K562 (cell line): Measurements from ENCODE around the gene TM7SF2. TPM values are rescaled to one million over a fixed set of nuclear protein-coding genes. Genes with fewer than 3 reads are reported as not detected.

Experiments used
- ARID1B ChIP-seq: fragments of 450-650 bp; IDR thresholded peaks from 2 replicates; pipeline ENCODE4 v1.6.1; 2016; ENCODE audit warnings: antibody characterized with exemption, mild to moderate bottlenecking, inconsistent platforms
- BHLHE40 ChIP-seq: IDR thresholded peaks from 2 replicates; pipeline ENCODE4 v1.6.1; 2011; ENCODE audit warnings: low read length, improper control_type of control experiment
- BRCA1 ChIP-seq, 2 experiments: fragments of 450-650 bp in 1 of 2; sonication (generic) in 1 of 2; formaldehyde crosslinking in 1 of 2; IDR thresholded peaks; 2 replicates each; pipeline versions ENCODE4 v1.5.0 to v1.6.1; 2017 to 2020; ENCODE audit warnings: mild to moderate bottlenecking in 1 of 2, missing genetic modification reagents in 1 of 2
- CBFA2T3 ChIP-seq: fragments of 450-650 bp; IDR thresholded peaks from 2 replicates; pipeline ENCODE4 v1.6.1; 2017
- CBX2 ChIP-seq: fragments of 200-600 bp; sonication (generic); IDR thresholded peaks from one replicate; pipeline ENCODE4 v1.6.1; 2012; ENCODE audit warnings: mild to moderate bottlenecking, low read length, inconsistent platforms; ENCODE audit not compliant: insufficient read depth, poor library complexity, severe bottlenecking
- DDX20 ChIP-seq: fragments of 450-650 bp; IDR thresholded peaks from 2 replicates; pipeline ENCODE4 v1.6.1; 2016; ENCODE audit warnings: missing genetic modification characterization, low read depth, mild to moderate bottlenecking, missing compliant biosample characterization, moderate library complexity
- HCFC1 ChIP-seq: IDR thresholded peaks from 2 replicates; pipeline ENCODE4 v1.6.1; 2012; ENCODE audit warnings: low read depth, low read length, improper control_type of control experiment
- HOXB6 ChIP-seq: fragments of 250-450 bp; sonication (Bioruptor Pico); IDR thresholded peaks from 2 replicates; pipeline ENCODE4 v1.5.1; 2022; ENCODE audit warnings: mild to moderate bottlenecking, borderline replicate concordance
- MCM3 ChIP-seq: fragments of 450-650 bp; IDR thresholded peaks from 2 replicates; pipeline ENCODE4 v1.6.1; 2016
- MTA3 ChIP-seq: fragments of 450-650 bp; formaldehyde crosslinking; IDR thresholded peaks from 2 replicates; pipeline ENCODE4 v1.6.1; 2017; ENCODE audit warnings: mild to moderate bottlenecking, borderline replicate concordance
- NEUROD1 ChIP-seq: fragments of 150-350 bp; IDR thresholded peaks from 2 replicates; pipeline ENCODE4 v1.6.1; 2014; ENCODE audit warnings: borderline replicate concordance, low read length, low read depth; ENCODE audit not compliant: partially characterized antibody
- NFIX ChIP-seq: fragments of 250-450 bp; sonication (Bioruptor Pico); IDR thresholded peaks from 2 replicates; pipeline ENCODE4 v1.4.0; 2020; ENCODE audit warnings: low read depth, mild to moderate bottlenecking, moderate library complexity
- SIRT6 ChIP-seq: IDR thresholded peaks from one replicate; pipeline ENCODE4 v1.6.1; 2012; ENCODE audit warnings: low read depth, mild to moderate bottlenecking, control low read depth, inconsistent platforms, low read length, moderate library complexity
- SNIP1 ChIP-seq: fragments of 450-650 bp; IDR thresholded peaks from 2 replicates; pipeline ENCODE4 v1.7.1; 2017; ENCODE audit warnings: low read depth, mild to moderate bottlenecking
- SRSF1 ChIP-seq: fragments of 200-400 bp; formaldehyde crosslinking; IDR thresholded peaks from 2 replicates; pipeline ENCODE4 v1.6.1; 2017; ENCODE audit warnings: mild to moderate bottlenecking, low read depth, low read length, moderate library complexity
- SRSF3 ChIP-seq: fragments of 200-400 bp; formaldehyde crosslinking; IDR thresholded peaks from 2 replicates; pipeline ENCODE4 v1.6.1; 2016; ENCODE audit warnings: mild to moderate bottlenecking, low read length, moderate library complexity; ENCODE audit not compliant: insufficient read depth
- SRSF7 ChIP-seq: fragments of 200-400 bp; formaldehyde crosslinking; optimal IDR thresholded peaks from 2 replicates; pipeline ENCODE3; 2017; ENCODE audit warnings: mild to moderate bottlenecking, low read depth, low read length
- TGIF2 ChIP-seq: sonication (generic); formaldehyde crosslinking; IDR thresholded peaks from 2 replicates; pipeline ENCODE4 v1.8.1; 2022; ENCODE audit warnings: mild to moderate bottlenecking, missing genetic modification reagents, moderate library complexity
- TRIM24 ChIP-seq, 2 experiments: fragments of 450-650 bp; IDR thresholded peaks; 2 replicates each; pipeline ENCODE4 v1.6.1; 2016
- TRIM28 ChIP-seq: fragments of 450-650 bp; IDR thresholded peaks from 2 replicates; pipeline ENCODE4 v1.6.1; 2017
- ZNF324 ChIP-seq: fragments of 250-450 bp; sonication (Bioruptor Pico); IDR thresholded peaks from 2 replicates; pipeline ENCODE4 v1.4.0; 2020; ENCODE audit warnings: mild to moderate bottlenecking
- ZNF644 ChIP-seq: fragments of 200-800 bp; sonication (Bioruptor generic); IDR thresholded peaks from 2 replicates; pipeline ENCODE4 v1.6.1; 2016; ENCODE audit warnings: low read depth, missing genetic modification characterization, missing compliant biosample characterization
- polyA plus RNA-seq, 8 experiments: library from polyadenylated mRNA; depleted of rRNA in 4 of 8; stranded (reverse) in 5 of 8; unstranded in 3 of 8; fragments of >200 nt; fragmentation: Nextera tagmentation in 2 of 8; fragmentation: Illumina TruSeq in 1 of 8; extraction: Ambion mirVana in 2 of 8; extraction: Trizol in 1 of 8; gene quantifications; 2 replicates each; pipeline versions ENCODE4 v1.2.1 to v1.2.3, GENCODE V29; 2011 to 2014; ENCODE audit warnings: inconsistent platforms in 1 of 8, missing spikeins in 1 of 8
- total RNA-seq, 7 experiments: library from RNA; depleted of rRNA in 6 of 7; stranded (reverse); fragments of >200 nt in 6 of 7; fragmentation: Illumina TruSeq in 2 of 7; extraction: Trizol in 2 of 7; gene quantifications; 2 replicates each; pipeline versions ENCODE4 v1.2.1 to v1.2.3, GENCODE V29; 2011 to 2021; ENCODE audit warnings: low replicate concordance in 1 of 7
- TF ChIP-seq, protein P1 (sequence below): fragments of 150-350 bp; IDR thresholded peaks from 2 replicates; pipeline ENCODE4 v1.6.1; 2014; ENCODE audit warnings: low read depth, mild to moderate bottlenecking, low read length, borderline replicate concordance
- TF ChIP-seq, protein P2 (sequence below), 2 experiments: fragments of 200-800 bp in 1 of 2; sonication (Bioruptor generic) in 1 of 2; sonication (generic) in 1 of 2; formaldehyde crosslinking in 1 of 2; IDR thresholded peaks in 1 of 2; conservative IDR thresholded peaks in 1 of 2; 2 replicates each; pipeline versions ENCODE4 v1.5.0 to v1.6.1; 2016 to 2020; ENCODE audit warnings: missing compliant biosample characterization in 1 of 2, missing genetic modification characterization in 1 of 2, missing genetic modification reagents in 1 of 2

TM7SF2 gene
- total and polyA plus RNA-seq, 9 of the 15 experiments (the other 6 are each of a cell fraction or from before 2014, with no cell fraction given): 1.2 to 22.0 (median 14.3) TPM

DNA sequence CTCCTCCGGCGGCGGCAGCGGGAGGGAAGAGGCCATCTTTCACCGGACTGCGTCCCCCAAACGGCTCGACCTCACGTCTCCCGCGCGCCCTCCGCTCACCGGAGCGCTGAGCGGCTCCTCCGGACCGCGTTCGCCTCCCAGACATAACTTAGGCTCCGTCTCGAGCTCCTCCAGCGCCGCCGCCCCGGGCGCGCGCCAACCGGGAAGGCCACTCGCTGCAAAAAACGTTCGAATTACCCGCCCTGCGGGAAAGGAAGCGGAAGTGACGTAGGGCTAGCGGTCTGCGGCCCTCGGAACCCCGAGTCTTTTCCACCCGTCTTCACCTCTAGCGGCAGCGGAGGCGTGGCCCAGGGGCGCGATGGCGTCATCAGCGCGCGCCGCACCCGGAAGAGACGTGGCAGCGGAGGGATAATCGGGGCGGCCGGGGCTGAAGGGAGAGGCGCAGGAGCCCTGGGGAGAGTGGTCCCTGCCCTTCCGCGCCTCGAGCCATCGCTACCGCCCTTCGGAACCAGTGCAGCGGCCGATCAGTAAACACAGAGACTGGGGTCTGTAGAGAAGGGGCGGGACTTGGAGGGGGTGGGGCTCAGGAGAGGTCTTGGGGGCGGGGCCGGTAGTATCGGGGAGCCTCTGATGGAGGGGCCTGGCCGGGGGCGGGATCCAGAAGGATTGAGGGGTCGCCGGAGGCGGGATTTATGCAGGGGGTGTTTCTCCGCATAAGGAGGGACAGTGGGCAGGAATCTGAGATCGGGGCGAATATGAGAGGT is 27.7 kb upstream of the TM7SF2 start, which contains the start of the genes CDCA5 and ZFPL1 (continued):
- TF ChIP-seq, protein P1, sequence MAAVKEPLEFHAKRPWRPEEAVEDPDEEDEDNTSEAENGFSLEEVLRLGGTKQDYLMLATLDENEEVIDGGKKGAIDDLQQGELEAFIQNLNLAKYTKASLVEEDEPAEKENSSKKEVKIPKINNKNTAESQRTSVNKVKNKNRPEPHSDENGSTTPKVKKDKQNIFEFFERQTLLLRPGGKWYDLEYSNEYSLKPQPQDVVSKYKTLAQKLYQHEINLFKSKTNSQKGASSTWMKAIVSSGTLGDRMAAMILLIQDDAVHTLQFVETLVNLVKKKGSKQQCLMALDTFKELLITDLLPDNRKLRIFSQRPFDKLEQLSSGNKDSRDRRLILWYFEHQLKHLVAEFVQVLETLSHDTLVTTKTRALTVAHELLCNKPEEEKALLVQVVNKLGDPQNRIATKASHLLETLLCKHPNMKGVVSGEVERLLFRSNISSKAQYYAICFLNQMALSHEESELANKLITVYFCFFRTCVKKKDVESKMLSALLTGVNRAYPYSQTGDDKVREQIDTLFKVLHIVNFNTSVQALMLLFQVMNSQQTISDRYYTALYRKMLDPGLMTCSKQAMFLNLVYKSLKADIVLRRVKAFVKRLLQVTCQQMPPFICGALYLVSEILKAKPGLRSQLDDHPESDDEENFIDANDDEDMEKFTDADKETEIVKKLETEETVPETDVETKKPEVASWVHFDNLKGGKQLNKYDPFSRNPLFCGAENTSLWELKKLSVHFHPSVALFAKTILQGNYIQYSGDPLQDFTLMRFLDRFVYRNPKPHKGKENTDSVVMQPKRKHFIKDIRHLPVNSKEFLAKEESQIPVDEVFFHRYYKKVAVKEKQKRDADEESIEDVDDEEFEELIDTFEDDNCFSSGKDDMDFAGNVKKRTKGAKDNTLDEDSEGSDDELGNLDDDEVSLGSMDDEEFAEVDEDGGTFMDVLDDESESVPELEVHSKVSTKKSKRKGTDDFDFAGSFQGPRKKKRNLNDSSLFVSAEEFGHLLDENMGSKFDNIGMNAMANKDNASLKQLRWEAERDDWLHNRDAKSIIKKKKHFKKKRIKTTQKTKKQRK: no peak
- TF ChIP-seq CBX2 (no peak), TRIM28 (no peak), TRIM24 (IDR thresholded peaks at IDR 0.05) (0 out of 4 replicates have a peak, but pooled peaks of 1 of the 2 experiments have one; percentile 43), SIRT6 (no peak), ZNF644 (no peak), SRSF3 (no peak), ZNF324 (no peak), HCFC1 (peak; percentile 87), NFIX (CRISPR knock-in tag) (no peak), NEUROD1 (peak; percentile 52), SRSF7 (no peak), ARID1B (0 out of 2 replicates have a peak, but pooled peaks have one; percentile 13), BHLHE40 (peak; percentile 47), TGIF2 (no peak), MTA3 (peak; percentile 58), CBFA2T3 (no peak), DDX20 (tag) (no peak), BRCA1 (IDR thresholded peaks at IDR 0.05) (no peak), BRCA1 (CRISPR knock-in tag; IDR thresholded peaks at IDR 0.05) (no peak), HOXB6 (CRISPR knock-in tag) (no peak), MCM3 (no peak), SNIP1 (no peak), SRSF1 (no peak)
- TF ChIP-seq, protein P2, sequence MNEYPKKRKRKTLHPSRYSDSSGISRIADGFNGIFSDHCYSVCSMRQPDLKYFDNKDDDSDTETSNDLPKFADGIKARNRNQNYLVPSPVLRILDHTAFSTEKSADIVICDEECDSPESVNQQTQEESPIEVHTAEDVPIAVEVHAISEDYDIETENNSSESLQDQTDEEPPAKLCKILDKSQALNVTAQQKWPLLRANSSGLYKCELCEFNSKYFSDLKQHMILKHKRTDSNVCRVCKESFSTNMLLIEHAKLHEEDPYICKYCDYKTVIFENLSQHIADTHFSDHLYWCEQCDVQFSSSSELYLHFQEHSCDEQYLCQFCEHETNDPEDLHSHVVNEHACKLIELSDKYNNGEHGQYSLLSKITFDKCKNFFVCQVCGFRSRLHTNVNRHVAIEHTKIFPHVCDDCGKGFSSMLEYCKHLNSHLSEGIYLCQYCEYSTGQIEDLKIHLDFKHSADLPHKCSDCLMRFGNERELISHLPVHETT (CRISPR knock-in tag; conservative IDR thresholded peaks at IDR 0.05 in 1 of 2, IDR thresholded peaks at IDR 0.05 in 1 of 2): no peak
